Prostate gland (tissue), 2 donors: ENCODE results near the gene GTF2F1.

ENCODE experiments used
- POLR2A ChIP-seq: fragments of 450-650 bp; IDR thresholded peaks from one replicate; pipeline ENCODE4 v1.6.1; 2016; ENCODE audit warnings: antibody characterized with exemption, mild to moderate bottlenecking
- POLR2AphosphoS5 ChIP-seq: sonication (generic); formaldehyde crosslinking; IDR thresholded peaks from one replicate; pipeline ENCODE4 v1.6.1; 2017; ENCODE audit warnings: antibody characterized with exemption
- TF ChIP-seq, protein P1 (sequence below), 4 experiments: fragments of 200-600 bp in 2 of 4; fragments of 450-650 bp in 2 of 4; sonication (generic) in 2 of 4; IDR thresholded peaks; 1 replicate in 3 of 4; 2 replicates in 1 of 4; pipeline ENCODE4 v1.5.1; 2016 to 2019; ENCODE audit warnings: antibody characterized with exemption in 4 of 4, mild to moderate bottlenecking in 2 of 4, moderate library complexity in 2 of 4

DNA sequence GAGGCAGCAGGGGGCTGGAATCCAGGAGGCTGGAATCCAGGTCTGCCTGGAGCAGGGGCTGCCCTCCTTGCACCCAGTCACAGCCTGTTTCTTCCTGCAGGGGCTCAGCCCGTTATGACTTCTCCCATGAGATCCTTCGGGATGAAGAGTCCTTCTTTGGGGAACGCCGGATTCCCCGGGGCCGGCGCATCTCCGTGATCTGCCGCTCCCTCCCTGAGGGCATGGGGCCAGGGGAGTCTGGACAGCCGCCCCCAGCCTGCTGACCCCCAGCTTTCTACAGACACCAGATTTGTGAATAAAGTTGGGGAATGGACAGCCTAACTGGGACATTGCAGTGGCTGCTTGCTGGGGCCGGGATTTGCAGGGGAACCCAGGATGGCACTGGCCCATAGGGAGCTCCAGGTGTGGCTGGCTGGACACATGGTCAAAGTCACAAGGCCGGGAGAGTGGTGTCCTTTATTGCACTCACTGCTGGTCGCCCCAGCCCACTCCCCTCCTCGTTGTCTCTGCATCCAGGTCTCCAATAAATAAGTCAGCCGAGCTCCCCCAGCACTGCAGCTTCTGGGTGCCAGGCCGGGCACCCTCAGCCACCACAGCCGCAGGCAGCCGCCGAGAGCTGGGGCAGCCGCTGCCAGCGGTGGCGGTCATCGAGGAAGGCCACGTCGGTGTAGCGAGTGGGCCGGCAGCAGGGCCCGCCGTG is 18.1 kb downstream of the GTF2F1 start:
- TF ChIP-seq, protein P1, sequence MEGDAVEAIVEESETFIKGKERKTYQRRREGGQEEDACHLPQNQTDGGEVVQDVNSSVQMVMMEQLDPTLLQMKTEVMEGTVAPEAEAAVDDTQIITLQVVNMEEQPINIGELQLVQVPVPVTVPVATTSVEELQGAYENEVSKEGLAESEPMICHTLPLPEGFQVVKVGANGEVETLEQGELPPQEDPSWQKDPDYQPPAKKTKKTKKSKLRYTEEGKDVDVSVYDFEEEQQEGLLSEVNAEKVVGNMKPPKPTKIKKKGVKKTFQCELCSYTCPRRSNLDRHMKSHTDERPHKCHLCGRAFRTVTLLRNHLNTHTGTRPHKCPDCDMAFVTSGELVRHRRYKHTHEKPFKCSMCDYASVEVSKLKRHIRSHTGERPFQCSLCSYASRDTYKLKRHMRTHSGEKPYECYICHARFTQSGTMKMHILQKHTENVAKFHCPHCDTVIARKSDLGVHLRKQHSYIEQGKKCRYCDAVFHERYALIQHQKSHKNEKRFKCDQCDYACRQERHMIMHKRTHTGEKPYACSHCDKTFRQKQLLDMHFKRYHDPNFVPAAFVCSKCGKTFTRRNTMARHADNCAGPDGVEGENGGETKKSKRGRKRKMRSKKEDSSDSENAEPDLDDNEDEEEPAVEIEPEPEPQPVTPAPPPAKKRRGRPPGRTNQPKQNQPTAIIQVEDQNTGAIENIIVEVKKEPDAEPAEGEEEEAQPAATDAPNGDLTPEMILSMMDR (IDR thresholded peaks at IDR 0.05), result no peak
- TF ChIP-seq POLR2A (no peak), POLR2AphosphoS5 (no peak)
